Measurements from ENCODE around the gene COL4A2. TPM values are rescaled to one million over a fixed set of nuclear protein-coding genes. Genes with fewer than 3 reads are reported as not detected.
"Not testable (repeated sequence)": the region's sequence is repeated elsewhere in the genome, so short reads cannot be mapped to it uniquely, and the experiment has no call there.

The COL4A2 gene
- total RNA-seq, 1 donor from 2014 or later = not detected

- ATAC-seq (ENCODE audit: low read depth) (no peak), DNase-seq (no peak)
- Mint-ChIP-seq H3K4me3 (no peak overlapping the region), H3K27ac (no peak overlapping the region), H3K4me1 (no peaks in the 10 kb centered on the region), H3K9me3 (no peaks in the 10 kb centered on the region), H3K27me3 (peaks cover 7% of the 10 kb centered on the region), H3K36me3 (ENCODE audit: low read depth) (no peaks in the 10 kb centered on the region)
- no peak for TF ChIP-seq CTCF (IDR thresholded peaks at IDR 0.05)
- ChIA-PET POLR2A (no interaction called here), CTCF (no interaction called here)
- intact Hi-C loops (cut with micrococcal nuclease) = no loop called here
These were observed 12.3 kb downstream of the COL4A2 start for GRCh38 chr13:110319397-110319773.

- no peak overlapping the region for H3K27ac Mint-ChIP-seq
- no peaks in the 10 kb centered on the region for H3K9me3 Mint-ChIP-seq
- POLR2A ChIA-PET = no interaction called here
- CTCF ChIA-PET = no interaction called here
- H3K4me3 Mint-ChIP-seq = no peak overlapping the region
- no peaks in the 10 kb centered on the region for H3K4me1 Mint-ChIP-seq
- H3K36me3 Mint-ChIP-seq (ENCODE audit: low read depth) = no peaks in the 10 kb centered on the region
- peaks cover 11% of the 10 kb centered on the region for H3K27me3 Mint-ChIP-seq
- no peak for DNase-seq
- ATAC-seq (ENCODE audit: low read depth) = no peak
- intact Hi-C loops (cut with micrococcal nuclease) = no loop called here
- no peak for TF ChIP-seq CTCF (IDR thresholded peaks at IDR 0.05)
These were observed 12.9 kb downstream of the COL4A2 start for GRCh38 chr13:110319774-110320509.

GRCh38 chr13:110320645-110321044 is 13.6 kb downstream of the COL4A2 start:
- POLR2A ChIA-PET = no interaction called here
- no peaks in the 10 kb centered on the region for H3K4me1 Mint-ChIP-seq
- H3K27ac Mint-ChIP-seq = no peak overlapping the region
- no peak overlapping the region for H3K4me3 Mint-ChIP-seq
- H3K27me3 Mint-ChIP-seq = peaks cover 14% of the 10 kb centered on the region
- ATAC-seq (ENCODE audit: low read depth) = no peak
- no peak for TF ChIP-seq CTCF (IDR thresholded peaks at IDR 0.05)
- H3K9me3 Mint-ChIP-seq = no peaks in the 10 kb centered on the region
- intact Hi-C loops (cut with micrococcal nuclease) = no loop called here
- H3K36me3 Mint-ChIP-seq (ENCODE audit: low read depth) = no peaks in the 10 kb centered on the region
- CTCF ChIA-PET = no interaction called here
- DNase-seq = no peak

GRCh38 chr13:110321573-110321972 is 14.5 kb downstream of the COL4A2 start:
- H3K4me3 Mint-ChIP-seq; H3K9me3 Mint-ChIP-seq; POLR2A ChIA-PET; H3K4me1 Mint-ChIP-seq; H3K36me3 Mint-ChIP-seq (ENCODE audit: low read depth); intact Hi-C loops (cut with micrococcal nuclease); CTCF ChIA-PET; DNase-seq; H3K27ac Mint-ChIP-seq; ATAC-seq (ENCODE audit: low read depth): not testable (repeated sequence)
- peaks cover 16% of the 10 kb centered on the region for H3K27me3 Mint-ChIP-seq

GRCh38 chr13:110322126-110322827 is 15.2 kb downstream of the COL4A2 start:
- CTCF ChIA-PET = no interaction called here

More at GRCh38 chr13:110322126-110322827, 15.2 kb downstream of the COL4A2 start:
- no peaks in the 10 kb centered on the region for H3K4me1 Mint-ChIP-seq
- H3K27ac Mint-ChIP-seq = no peak overlapping the region
- H3K9me3 Mint-ChIP-seq = no peaks in the 10 kb centered on the region
- POLR2A ChIA-PET = no interaction called here
- no peaks in the 10 kb centered on the region for H3K36me3 Mint-ChIP-seq (ENCODE audit: low read depth)
- TF ChIP-seq CTCF (IDR thresholded peaks at IDR 0.05) = no peak
- ATAC-seq (ENCODE audit: low read depth) (no peak), DNase-seq (no peak)
- H3K4me3 Mint-ChIP-seq = no peak overlapping the region
- intact Hi-C loops (cut with micrococcal nuclease) = no loop called here
- peaks cover 21% of the 10 kb centered on the region for H3K27me3 Mint-ChIP-seq
